Adipocyte (in vitro differentiated cells): ENCODE results near the gene ATG16L2.
"Not testable (repeated sequence)": the region's sequence is repeated elsewhere in the genome, so short reads cannot be mapped to it uniquely, and the experiment has no call there.

Experiments used
- DNase-seq: peaks from one replicate; pipeline ENCODE4 v3.0.0-alpha.2; 2015; ENCODE audit warnings: low read depth
- H3K27me3 ChIP-seq: replicated peaks from 2 replicates; pipeline ENCODE4 v1.7.0; 2013; ENCODE audit warnings: mild to moderate bottlenecking, low read length, moderate library complexity; ENCODE audit not compliant: control insufficient read depth, insufficient read depth
- H3K36me3 ChIP-seq: 2 replicates; pipeline ENCODE4 v1.7.0; 2013; ENCODE audit warnings: low read length, mild to moderate bottlenecking, moderate library complexity; ENCODE audit not compliant: control insufficient read depth, insufficient read depth, severe bottlenecking
- H3K4me1 ChIP-seq: 2 replicates; pipeline ENCODE4 v1.7.0; 2013; ENCODE audit warnings: mild to moderate bottlenecking, low read length, moderate library complexity; ENCODE audit not compliant: control insufficient read depth, insufficient read depth
- H3K4me3 ChIP-seq: 2 replicates; pipeline ENCODE4 v1.7.0; 2013; ENCODE audit warnings: mild to moderate bottlenecking, low read length, moderate library complexity
- H3K9ac ChIP-seq: 2 replicates; pipeline ENCODE4 v1.7.0; 2013; ENCODE audit warnings: mild to moderate bottlenecking, low read length, moderate library complexity
- H3K9me3 ChIP-seq: 2 replicates; pipeline ENCODE4 v1.7.0; 2013; ENCODE audit warnings: mild to moderate bottlenecking, low read length, moderate library complexity; ENCODE audit not compliant: control insufficient read depth

Gene ATG16L2

GRCh38 chr11:72821920-72822799 is 7.9 kb downstream of the ATG16L2 start:
- Histone ChIP-seq H3K36me3 (peaks cover 6% of the 10 kb centered on the region), H3K9ac (peak overlapping the region; percentile 85), H3K9me3 (no peaks in the 10 kb centered on the region), H3K4me3 (peak overlapping the region; percentile 82), H3K27me3 (no peaks in the 10 kb centered on the region), H3K4me1 (peaks cover 8% of the 10 kb centered on the region)
- DNase-seq, result peak; percentile 93

- peaks cover 5% of the 10 kb centered on the region for H3K36me3 ChIP-seq
- H3K4me1 ChIP-seq, result peaks cover 11% of the 10 kb centered on the region
- H3K27me3 ChIP-seq, result no peaks in the 10 kb centered on the region
- no peak overlapping the region for H3K9ac ChIP-seq
- no peak for DNase-seq
- no peaks in the 10 kb centered on the region for H3K9me3 ChIP-seq
- H3K4me3 ChIP-seq, result no peak overlapping the region
Measured at GRCh38 chr11:72823105-72823804, 9.0 kb downstream of the ATG16L2 start.

GRCh38 chr11:72824020-72824419 is 9.8 kb downstream of the ATG16L2 start:
- no peak for DNase-seq
- Histone ChIP-seq H3K9ac (no peak overlapping the region), H3K36me3 (no peaks in the 10 kb centered on the region), H3K9me3 (no peaks in the 10 kb centered on the region), H3K27me3 (no peaks in the 10 kb centered on the region), H3K4me3 (no peak overlapping the region), H3K4me1 (peaks cover 15% of the 10 kb centered on the region)

- no peaks in the 10 kb centered on the region for H3K9me3 ChIP-seq
- H3K27me3 ChIP-seq, result no peaks in the 10 kb centered on the region
- H3K36me3 ChIP-seq, result no peaks in the 10 kb centered on the region
- H3K9ac ChIP-seq, result no peak overlapping the region
- H3K4me1 ChIP-seq, result peaks cover 15% of the 10 kb centered on the region
- no peak for DNase-seq
- H3K4me3 ChIP-seq, result no peak overlapping the region
Measured at GRCh38 chr11:72824811-72825505, 10.7 kb downstream of the ATG16L2 start.

- Histone ChIP-seq H3K4me3 (no peak overlapping the region), H3K27me3 (no peaks in the 10 kb centered on the region), H3K9me3 (no peaks in the 10 kb centered on the region), H3K9ac (no peak overlapping the region), H3K36me3 (no peaks in the 10 kb centered on the region), H3K4me1 (peaks cover 15% of the 10 kb centered on the region)
- no peak for DNase-seq
Measured at GRCh38 chr11:72825661-72826060, 11.4 kb downstream of the ATG16L2 start.

- DNase-seq, result no peak
- H3K9me3 ChIP-seq, result no peaks in the 10 kb centered on the region
Measured at GRCh38 chr11:72826191-72826941, 12.2 kb downstream of the ATG16L2 start.

GRCh38 chr11:72826942-72827480 is 12.8 kb downstream of the ATG16L2 start:
- Histone ChIP-seq H3K27me3 (no peaks in the 10 kb centered on the region), H3K4me3 (no peak overlapping the region), H3K36me3 (no peaks in the 10 kb centered on the region), H3K9ac (no peak overlapping the region), H3K9me3 (no peaks in the 10 kb centered on the region), H3K4me1 (peaks cover 7% of the 10 kb centered on the region)
- DNase-seq, result no peak

More at GRCh38 chr11:72826191-72826941, 12.2 kb downstream of the ATG16L2 start:
- Histone ChIP-seq H3K4me1 (peaks cover 12% of the 10 kb centered on the region), H3K36me3 (no peaks in the 10 kb centered on the region), H3K9ac (no peak overlapping the region), H3K27me3 (no peaks in the 10 kb centered on the region), H3K4me3 (no peak overlapping the region)

GRCh38 chr11:72827656-72828055 is 13.4 kb downstream of the ATG16L2 start:
- not testable (repeated sequence) for H3K4me3 ChIP-seq, H3K4me1 ChIP-seq, H3K27me3 ChIP-seq, DNase-seq, H3K9me3 ChIP-seq, H3K36me3 ChIP-seq
- H3K9ac ChIP-seq, result peak overlapping the region; percentile 17

GRCh38 chr11:72828081-72828567 is 13.9 kb downstream of the ATG16L2 start:
- H3K9ac ChIP-seq, result peak overlapping the region; percentile 17
- H3K27me3 ChIP-seq, result no peaks in the 10 kb centered on the region
- no peaks in the 10 kb centered on the region for H3K9me3 ChIP-seq
- no peak overlapping the region for H3K4me3 ChIP-seq
- H3K4me1 ChIP-seq, result peaks cover 7% of the 10 kb centered on the region
- no peaks in the 10 kb centered on the region for H3K36me3 ChIP-seq
- no peak for DNase-seq

GRCh38 chr11:72828692-72829101 is 14.5 kb downstream of the ATG16L2 start:
- Histone ChIP-seq H3K4me3 (no peak overlapping the region), H3K36me3 (no peaks in the 10 kb centered on the region), H3K9ac (peak overlapping the region; percentile 17), H3K27me3 (no peaks in the 10 kb centered on the region), H3K9me3 (no peaks in the 10 kb centered on the region), H3K4me1 (peaks cover 7% of the 10 kb centered on the region)
- DNase-seq, result no peak
